Vagina (tissue), 2 donors: ENCODE measurements around the gene PRKCE.

ENCODE experiments used
- POLR2A ChIP-seq, 2 donors: fragments of 450-650 bp; IDR thresholded peaks; one replicate each; pipeline ENCODE4 v1.6.1; 2017; ENCODE audit warnings: antibody characterized with exemption in 2 of 2, mild to moderate bottlenecking in 2 of 2, moderate library complexity in 2 of 2
- POLR2AphosphoS5 ChIP-seq, 2 donors: sonication (generic); formaldehyde crosslinking; IDR thresholded peaks; one replicate each; pipeline ENCODE4 v1.9.0; 2017; ENCODE audit warnings: antibody characterized with exemption in 2 of 2, mild to moderate bottlenecking in 2 of 2, low read depth in 1 of 2; ENCODE audit not compliant: insufficient read depth in 1 of 2
- TF ChIP-seq, protein P1 (sequence below), 3 experiments: fragments of 450-650 bp in 2 of 3; fragments of 200-600 bp in 1 of 3; sonication (generic) in 1 of 3; IDR thresholded peaks; one replicate each; pipeline ENCODE4 v1.5.1; 2017 to 2019; ENCODE audit warnings: antibody characterized with exemption in 3 of 3, mild to moderate bottlenecking in 2 of 3, moderate library complexity in 2 of 3

DNA sequence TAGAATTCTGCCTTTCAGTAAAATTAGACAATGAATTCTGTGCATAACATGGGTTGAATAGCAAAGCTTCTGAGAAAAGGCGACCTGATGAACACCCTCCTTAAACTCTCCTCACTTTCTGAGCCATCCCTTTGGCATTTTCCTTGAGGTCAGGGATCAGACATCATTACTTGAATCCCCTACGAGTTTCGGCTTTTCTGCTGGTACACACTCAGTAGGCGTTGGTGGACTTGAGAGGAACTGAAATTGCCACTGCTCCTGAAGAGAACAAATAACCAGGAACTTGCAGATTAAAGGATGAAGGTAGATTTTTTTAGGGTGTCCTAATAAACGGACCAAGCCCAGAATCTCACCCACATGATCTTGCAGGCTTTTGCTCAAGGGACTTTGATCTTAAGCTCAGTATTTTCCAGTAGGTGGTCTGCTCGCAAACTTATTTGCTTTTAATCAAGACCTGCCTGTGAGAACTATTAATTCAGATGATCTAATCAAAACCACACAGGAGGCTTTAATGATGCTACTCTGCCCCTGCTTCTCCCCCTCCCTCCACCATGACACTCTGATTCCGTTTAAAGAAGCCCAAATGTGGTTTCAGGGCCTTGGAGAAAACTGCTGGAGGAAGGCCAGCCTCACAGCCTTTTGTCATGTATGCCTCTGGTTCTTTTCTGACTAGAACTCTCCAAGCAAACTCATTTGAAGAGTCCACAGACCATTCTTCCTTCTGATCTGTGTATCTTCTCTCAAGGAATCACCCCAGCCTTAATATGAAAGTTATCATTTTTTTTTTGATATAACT, 124.9 kb downstream of the PRKCE start:
- no peak for TF ChIP-seq POLR2A (IDR thresholded peaks at IDR 0.05)
- TF ChIP-seq, protein P1, sequence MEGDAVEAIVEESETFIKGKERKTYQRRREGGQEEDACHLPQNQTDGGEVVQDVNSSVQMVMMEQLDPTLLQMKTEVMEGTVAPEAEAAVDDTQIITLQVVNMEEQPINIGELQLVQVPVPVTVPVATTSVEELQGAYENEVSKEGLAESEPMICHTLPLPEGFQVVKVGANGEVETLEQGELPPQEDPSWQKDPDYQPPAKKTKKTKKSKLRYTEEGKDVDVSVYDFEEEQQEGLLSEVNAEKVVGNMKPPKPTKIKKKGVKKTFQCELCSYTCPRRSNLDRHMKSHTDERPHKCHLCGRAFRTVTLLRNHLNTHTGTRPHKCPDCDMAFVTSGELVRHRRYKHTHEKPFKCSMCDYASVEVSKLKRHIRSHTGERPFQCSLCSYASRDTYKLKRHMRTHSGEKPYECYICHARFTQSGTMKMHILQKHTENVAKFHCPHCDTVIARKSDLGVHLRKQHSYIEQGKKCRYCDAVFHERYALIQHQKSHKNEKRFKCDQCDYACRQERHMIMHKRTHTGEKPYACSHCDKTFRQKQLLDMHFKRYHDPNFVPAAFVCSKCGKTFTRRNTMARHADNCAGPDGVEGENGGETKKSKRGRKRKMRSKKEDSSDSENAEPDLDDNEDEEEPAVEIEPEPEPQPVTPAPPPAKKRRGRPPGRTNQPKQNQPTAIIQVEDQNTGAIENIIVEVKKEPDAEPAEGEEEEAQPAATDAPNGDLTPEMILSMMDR (IDR thresholded peaks at IDR 0.05): no peak
- TF ChIP-seq POLR2AphosphoS5 (IDR thresholded peaks at IDR 0.05; ENCODE audit: insufficient read depth in 1 of 2, low read depth in 1 of 2): no peak
